Activated CD8-positive, alpha-beta memory T cell treated with anti-CD3 and anti-CD28 coated beads, Interleukin-2, amount 50 U/mL, for 1 hour (primary cell): Measurements from ENCODE around the gene SND1.

ENCODE experiments used
- DNase-seq: peaks from one replicate; pipeline ENCODE4 v3.0.0-alpha.2; 2020; ENCODE audit errors: extremely low read depth

Gene SND1

GRCh38 chr7:128037081-128037480, 385.1 kb downstream of the SND1 start:
- no peak for DNase-seq

DNA sequence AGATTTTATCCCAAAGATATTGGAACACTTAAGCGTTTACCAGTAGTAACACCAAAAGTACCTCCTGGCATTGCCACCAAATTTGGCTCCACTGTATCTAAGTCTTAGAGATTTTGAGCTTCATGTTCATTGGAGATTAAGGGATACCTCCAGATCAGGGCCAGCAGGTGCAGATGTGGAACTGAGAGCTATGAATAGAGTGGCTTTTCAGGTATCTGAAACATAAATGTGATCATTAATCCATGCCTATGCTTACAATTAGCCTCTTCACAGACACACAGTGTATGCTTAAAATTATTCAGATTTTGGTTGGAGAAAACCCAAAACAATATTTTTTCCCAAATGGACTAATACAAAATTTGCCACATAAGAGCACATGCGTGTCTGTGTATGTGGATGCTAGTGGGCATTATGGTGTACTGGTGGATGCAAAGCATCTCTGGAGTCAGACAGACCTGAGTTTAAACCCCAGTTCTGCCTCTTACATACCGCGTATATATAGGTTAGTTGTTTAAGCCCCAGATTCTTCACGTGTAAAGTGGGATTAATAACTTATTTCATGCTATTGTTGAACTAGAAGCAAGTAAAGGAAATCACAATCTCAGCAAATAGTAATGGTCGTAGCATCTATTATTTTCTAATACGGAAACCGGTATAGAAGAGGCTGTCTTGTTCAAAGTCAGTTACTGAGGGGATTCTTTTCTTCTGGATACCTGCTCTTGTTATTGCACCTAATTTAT, 386.1 kb downstream of the SND1 start:
- DNase-seq, result no peak

DNA sequence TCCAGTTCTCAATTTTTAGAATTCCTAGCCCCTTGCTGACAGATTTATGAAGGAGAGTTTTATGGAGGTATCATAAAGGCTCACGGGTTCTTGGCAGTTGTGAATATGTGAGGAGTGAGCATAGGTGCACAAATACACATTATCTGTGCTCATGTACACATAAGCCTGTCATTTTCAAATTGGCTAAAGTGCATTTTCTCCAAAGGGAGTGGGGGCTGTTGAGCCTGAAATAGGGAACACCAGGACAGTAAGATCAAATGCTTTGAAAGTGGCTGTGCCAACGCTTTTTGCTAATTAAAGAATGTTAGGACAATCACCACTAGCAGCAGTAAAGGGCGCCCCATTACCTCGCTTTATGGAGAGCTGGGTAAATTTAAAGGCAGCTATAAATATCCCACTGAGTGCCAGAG, 387.6 kb downstream of the SND1 start:
- DNase-seq, result no peak

- no peak for DNase-seq
Observed at GRCh38 chr7:128040205-128040604, 388.2 kb downstream of the SND1 start.

- DNase-seq, result no peak
Observed at GRCh38 chr7:128041203-128041602, 389.2 kb downstream of the SND1 start.

GRCh38 chr7:128042012-128042411, 390.0 kb downstream of the SND1 start:
- DNase-seq, result no peak

GRCh38 chr7:128044064-128044463, 392.1 kb downstream of the SND1 start:
- DNase-seq, result no peak

DNA sequence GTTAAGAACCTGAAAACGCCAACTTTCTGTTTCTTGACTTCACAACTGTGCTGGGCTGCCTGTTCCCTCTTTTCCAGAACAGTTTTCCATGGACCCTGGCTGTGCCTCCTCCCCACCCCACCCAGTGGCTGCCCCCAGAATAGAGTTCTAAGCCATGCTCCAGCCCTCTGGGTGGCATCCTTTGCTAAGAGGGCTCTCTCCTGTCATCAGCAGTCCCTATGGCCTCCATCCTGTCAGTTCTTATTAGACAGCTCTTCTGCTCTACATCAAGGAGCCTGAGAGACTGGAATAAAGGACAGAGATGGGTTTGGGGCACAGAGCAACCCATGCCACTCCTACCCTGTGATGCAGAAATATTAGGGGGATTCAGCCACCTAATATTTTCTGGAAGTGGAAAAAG, 393.2 kb downstream of the SND1 start:
- no peak for DNase-seq

GRCh38 chr7:128045766-128046165, 393.8 kb downstream of the SND1 start:
- no peak for DNase-seq

GRCh38 chr7:128052404-128052803, 400.4 kb downstream of the SND1 start:
- no peak for DNase-seq

DNA sequence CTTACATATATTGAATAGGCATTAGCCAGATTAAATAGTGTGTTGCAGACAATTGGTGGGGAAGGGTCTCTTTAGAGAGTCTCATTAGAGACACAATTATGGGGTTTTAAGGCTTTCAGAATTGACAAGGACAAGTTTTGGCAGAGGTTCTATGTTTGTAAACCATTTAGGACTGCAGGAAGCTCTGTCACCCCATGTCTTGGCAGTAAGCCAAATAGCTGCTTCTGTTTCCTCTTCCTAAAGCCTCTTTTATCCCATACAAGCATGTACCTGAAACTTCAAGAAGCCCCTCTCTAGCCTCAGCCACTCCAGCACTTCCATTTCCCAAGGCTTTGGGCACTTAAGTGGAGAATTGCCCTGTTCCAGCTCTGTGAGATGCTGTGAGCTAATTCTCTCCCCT, 401.0 kb downstream of the SND1 start:
- DNase-seq, result no peak

- DNase-seq, result no peak
Observed at GRCh38 chr7:128053991-128054390, 402.0 kb downstream of the SND1 start.

GRCh38 chr7:128054511-128054910, 402.5 kb downstream of the SND1 start:
- no peak for DNase-seq

DNA sequence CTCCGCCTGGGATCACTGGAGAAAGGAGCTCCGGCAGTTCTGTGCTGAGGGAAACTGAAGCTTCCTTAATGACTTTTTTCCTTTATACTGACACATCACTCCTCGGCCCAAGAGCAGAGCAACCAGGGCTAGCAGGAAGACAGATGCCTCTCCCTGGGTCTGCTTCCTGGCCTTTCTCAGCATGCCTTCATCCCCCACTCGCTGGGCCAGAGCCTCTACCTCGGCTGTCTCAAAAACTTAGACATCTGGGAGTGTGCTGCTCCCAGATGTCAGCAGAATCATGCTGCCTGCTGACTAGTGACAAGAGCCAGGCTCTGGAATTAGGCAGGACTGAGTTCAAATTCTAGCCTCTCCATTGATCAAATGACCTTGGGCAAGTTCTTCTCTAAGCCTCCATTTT, 403.6 kb downstream of the SND1 start:
- no peak for DNase-seq

GRCh38 chr7:128056901-128057300, 404.9 kb downstream of the SND1 start:
- no peak for DNase-seq

- no peak for DNase-seq
Observed at GRCh38 chr7:128057909-128058308, 405.9 kb downstream of the SND1 start.

DNA sequence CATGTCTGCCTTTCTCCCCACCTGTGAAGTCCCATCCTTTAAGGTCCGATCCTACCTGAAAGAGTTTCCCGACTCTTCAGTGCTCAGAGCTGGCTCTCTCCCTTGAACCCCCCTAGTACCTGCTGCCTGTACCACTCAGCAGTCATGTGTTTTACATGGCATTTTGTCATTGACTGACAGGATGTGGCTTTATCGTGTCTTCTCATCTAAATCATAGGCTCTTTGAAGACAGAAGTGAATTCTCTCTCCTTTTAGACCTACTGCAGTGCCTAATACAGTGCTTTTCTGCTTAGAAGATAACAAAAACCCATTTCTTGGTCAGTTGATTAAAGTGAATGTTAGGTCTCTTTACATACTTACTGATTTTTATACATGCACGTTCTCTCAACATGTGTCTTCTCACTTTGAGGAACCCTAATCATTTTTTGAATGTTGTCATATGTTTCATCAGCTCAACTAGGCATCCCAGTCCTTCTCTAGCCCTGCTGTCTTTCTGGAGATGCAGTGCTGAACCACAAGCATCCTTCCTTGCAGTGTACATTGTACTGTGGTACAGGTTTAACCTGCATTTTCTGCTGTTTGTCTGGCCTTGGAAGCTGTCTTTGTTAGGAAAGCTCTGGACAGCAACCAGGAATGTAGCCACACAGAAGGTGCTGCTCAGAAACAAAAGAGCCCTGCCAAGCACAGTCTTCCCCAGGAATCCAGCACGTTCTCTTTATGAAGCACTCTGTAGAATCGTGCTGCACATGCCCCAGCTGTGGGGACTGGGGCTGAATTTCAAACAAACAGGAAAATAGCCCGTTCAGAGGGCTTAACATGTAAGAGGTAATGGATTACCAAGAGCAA, 407.4 kb downstream of the SND1 start:
- no peak for DNase-seq

DNA sequence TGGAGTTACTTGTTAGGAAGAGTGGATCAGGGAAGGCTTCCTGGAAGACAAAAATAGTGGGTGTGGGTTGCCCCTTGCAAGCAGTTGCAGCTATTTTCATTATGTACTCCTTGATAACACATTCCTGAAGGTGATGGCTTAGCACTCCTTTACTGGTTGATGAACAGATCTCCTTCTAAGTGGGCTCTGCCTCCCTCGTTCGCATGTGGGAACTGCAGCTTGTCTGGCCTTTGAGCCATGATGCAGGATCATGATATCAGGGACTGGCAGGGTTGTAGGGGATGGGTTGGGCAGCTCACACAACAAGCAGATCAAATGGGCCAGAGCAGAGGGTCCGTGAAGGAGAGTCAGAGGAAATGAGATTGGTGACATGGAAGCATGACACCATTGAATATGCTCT, 408.0 kb downstream of the SND1 start:
- no peak for DNase-seq

GRCh38 chr7:128063088-128063487, 411.1 kb downstream of the SND1 start:
- DNase-seq, result no peak

GRCh38 chr7:128065872-128066271, 413.9 kb downstream of the SND1 start:
- DNase-seq, result no peak

DNA sequence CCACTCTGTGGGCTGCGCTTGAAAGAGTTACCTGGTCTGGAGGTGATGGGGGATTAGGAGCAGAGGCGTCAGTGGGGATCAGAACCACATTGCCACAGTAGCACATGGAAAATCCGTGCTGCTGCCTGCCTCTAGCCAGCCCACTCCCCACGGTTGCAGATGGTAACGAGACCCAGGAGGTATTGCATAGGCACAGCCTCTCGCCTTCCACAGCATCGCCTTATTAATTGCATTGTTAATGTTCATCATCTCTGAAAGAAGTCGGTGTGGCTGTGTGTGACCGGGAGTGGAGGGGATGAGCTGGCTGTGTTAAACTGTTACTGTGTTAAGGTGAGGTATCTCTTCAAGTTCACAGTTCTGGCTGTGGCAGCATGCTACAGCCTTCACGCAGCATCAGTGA, 414.4 kb downstream of the SND1 start:
- DNase-seq, result no peak

DNA sequence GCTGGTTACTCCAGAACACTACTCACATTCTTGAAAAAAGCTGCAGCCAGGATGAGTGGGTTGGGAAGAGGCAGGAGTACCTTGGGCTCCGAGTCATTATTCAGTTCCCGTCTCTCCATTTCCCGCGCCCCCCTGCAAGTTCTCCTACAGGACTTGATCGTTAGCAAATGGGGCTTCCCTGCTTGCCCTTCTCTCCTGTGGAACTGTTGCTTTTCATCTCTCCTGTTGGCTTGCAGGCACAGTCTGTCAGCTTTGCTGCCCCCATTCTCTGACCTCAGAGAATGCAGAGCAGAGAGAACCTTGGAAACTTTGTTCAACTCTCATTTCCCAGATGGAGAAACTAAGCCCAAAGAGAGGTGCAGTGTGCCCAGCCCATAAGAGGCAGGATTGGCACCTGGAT, 414.9 kb downstream of the SND1 start:
- DNase-seq, result no peak

DNA sequence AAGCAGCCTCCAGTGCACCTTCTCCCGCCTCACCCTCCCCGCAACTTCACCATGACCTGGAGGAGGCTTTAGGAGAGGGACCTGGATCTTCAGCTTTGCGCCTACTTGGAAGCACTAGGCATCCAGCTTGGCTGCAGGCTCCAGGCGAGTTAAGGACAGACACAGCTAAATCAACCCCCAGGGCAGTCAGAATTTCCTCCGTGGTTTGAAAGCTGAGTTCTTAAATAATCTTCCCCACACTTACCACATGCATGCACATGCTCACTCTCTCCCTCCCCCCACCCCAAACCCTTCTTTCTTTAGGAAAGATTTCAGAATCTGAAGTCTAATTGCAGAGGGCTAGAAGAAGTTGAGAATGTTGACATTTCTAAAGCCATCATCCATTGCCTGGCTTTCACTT, 416.0 kb downstream of the SND1 start:
- no peak for DNase-seq
